SK-N-SH treated with all-trans-retinoic acid at 6 μM for 48 hours (cell line): ENCODE measurements around the gene HSPB6.

ENCODE experiments used
- ATAC-seq: fragments of 200-7000 bp; cut with Tn5 transposase; 3 replicates; pipeline ENCODE4 v1.9.1; 2020; ENCODE audit warnings: mild to moderate bottlenecking, moderate library complexity
- ARNTL ChIP-seq: fragments of 450-650 bp; formaldehyde crosslinking; IDR thresholded peaks from 2 replicates; pipeline ENCODE4 v1.5.0; 2020; ENCODE audit warnings: low read depth, mild to moderate bottlenecking, moderate library complexity, borderline replicate concordance
- CSDC2 ChIP-seq: fragments of 250-450 bp; sonication (Bioruptor Pico); IDR thresholded peaks from 2 replicates; pipeline ENCODE4 v1.5.0; 2020; ENCODE audit warnings: mild to moderate bottlenecking, moderate library complexity
- CSRNP3 ChIP-seq: fragments of 250-450 bp; sonication (Bioruptor Pico); IDR thresholded peaks from 2 replicates; pipeline ENCODE4 v1.5.1; 2021; ENCODE audit warnings: mild to moderate bottlenecking, moderate library complexity
- ESRRG ChIP-seq: fragments of 250-450 bp; sonication (Bioruptor Pico); IDR thresholded peaks from 2 replicates; pipeline ENCODE4 v1.6.1; 2021; ENCODE audit warnings: mild to moderate bottlenecking
- GLIS3 ChIP-seq: fragments of 250-450 bp; sonication (Bioruptor Pico); IDR thresholded peaks from 2 replicates; pipeline ENCODE4 v1.5.0; 2020; ENCODE audit warnings: mild to moderate bottlenecking, moderate library complexity
- ISL1 ChIP-seq: fragments of 250-450 bp; sonication (Bioruptor Pico); IDR thresholded peaks from 2 replicates; pipeline ENCODE4 v2.1.2; 2022; ENCODE audit warnings: mild to moderate bottlenecking, moderate library complexity
- OSR1 ChIP-seq: fragments of 250-450 bp; sonication (Bioruptor Pico); IDR thresholded peaks from 2 replicates; pipeline ENCODE4 v1.8.0; 2022; ENCODE audit warnings: moderate library complexity, mild to moderate bottlenecking, inconsistent platforms
- PATZ1 ChIP-seq: fragments of 250-450 bp; sonication (Bioruptor Pico); IDR thresholded peaks from 2 replicates; pipeline ENCODE4 v1.8.0; 2020; ENCODE audit warnings: mild to moderate bottlenecking, moderate library complexity, borderline replicate concordance
- POU6F1 ChIP-seq: fragments of 250-450 bp; sonication (Bioruptor Pico); IDR thresholded peaks from 2 replicates; pipeline ENCODE4 v1.8.0; 2021; ENCODE audit warnings: low read depth, mild to moderate bottlenecking, moderate library complexity, borderline replicate concordance
- PPARA ChIP-seq: fragments of 250-450 bp; sonication (Bioruptor Pico); IDR thresholded peaks from 2 replicates; pipeline ENCODE4 v1.5.0; 2020; ENCODE audit warnings: mild to moderate bottlenecking, borderline replicate concordance
- RARB ChIP-seq: fragments of 250-450 bp; sonication (Bioruptor Pico); IDR thresholded peaks from 2 replicates; pipeline ENCODE4 v1.8.0; 2021; ENCODE audit warnings: mild to moderate bottlenecking, moderate library complexity
- SNAI2 ChIP-seq: fragments of 250-450 bp; sonication (Bioruptor Pico); IDR thresholded peaks from 2 replicates; pipeline ENCODE4 v1.5.0; 2020; ENCODE audit warnings: mild to moderate bottlenecking, moderate library complexity
- TCF4 ChIP-seq: fragments of 250-450 bp; sonication (Bioruptor Pico); IDR thresholded peaks from 2 replicates; pipeline ENCODE4 v1.8.0; 2021; ENCODE audit warnings: mild to moderate bottlenecking, moderate library complexity, borderline replicate concordance
- TSHZ2 ChIP-seq: fragments of 250-450 bp; sonication (Bioruptor Pico); IDR thresholded peaks from 2 replicates; pipeline ENCODE4 v1.5.0; 2020; ENCODE audit warnings: mild to moderate bottlenecking, moderate library complexity
- ZC3H10 ChIP-seq: fragments of 250-450 bp; sonication (Bioruptor Pico); IDR thresholded peaks from 2 replicates; pipeline ENCODE4 v1.5.1; 2021; ENCODE audit warnings: mild to moderate bottlenecking, moderate library complexity
- ZFP3 ChIP-seq: fragments of 250-450 bp; sonication (Bioruptor Pico); IDR thresholded peaks from 2 replicates; pipeline ENCODE4 v1.5.0; 2020; ENCODE audit warnings: mild to moderate bottlenecking, moderate library complexity
- ZFP30 ChIP-seq: fragments of 450-650 bp; formaldehyde crosslinking; IDR thresholded peaks from 2 replicates; pipeline ENCODE4 v1.5.0; 2022; ENCODE audit warnings: mild to moderate bottlenecking, moderate library complexity
- ZNF565 ChIP-seq: fragments of 450-650 bp; formaldehyde crosslinking; conservative IDR thresholded peaks from 2 replicates; pipeline ENCODE4 v1.5.0; 2020; ENCODE audit warnings: low read depth, mild to moderate bottlenecking, moderate library complexity
- ZNF70 ChIP-seq: fragments of 450-650 bp; formaldehyde crosslinking; IDR thresholded peaks from 2 replicates; pipeline ENCODE4 v1.5.0; 2020; ENCODE audit warnings: mild to moderate bottlenecking, moderate library complexity
- ZNF8 ChIP-seq: fragments of 450-650 bp; formaldehyde crosslinking; IDR thresholded peaks from 2 replicates; pipeline ENCODE4 v1.5.0; 2020; ENCODE audit warnings: mild to moderate bottlenecking, moderate library complexity

Gene HSPB6

GRCh38 chr19:35742121-35742724, 14.6 kb downstream of the HSPB6 start, which contains the start of gene IGFLR1:
Gene IGFLR1, minus strand, starts transcription at chr19:35742452. Its CDS starts 1,272 bp downstream, at chr19:35741180.
- ATAC-seq, result no peak
- TF ChIP-seq ZNF70 (CRISPR knock-in tag) (no peak), ARNTL (no peak), ESRRG (no peak), GLIS3 (no peak), ZNF565 (CRISPR knock-in tag) (no peak), POU6F1 (no peak), RARB (CRISPR knock-in tag) (no peak), TSHZ2 (no peak), CSRNP3 (CRISPR knock-in tag) (no peak), ISL1 (CRISPR knock-in tag) (no peak), ZNF8 (CRISPR knock-in tag) (no peak), OSR1 (CRISPR knock-in tag) (no peak)

- TF ChIP-seq ARNTL, result no peak
- no peak for TF ChIP-seq GLIS3
- TF ChIP-seq ZFP3 (CRISPR knock-in tag), result no peak
- no peak for TF ChIP-seq CSDC2 (CRISPR knock-in tag)
- TF ChIP-seq PATZ1 (CRISPR knock-in tag), result no peak
- no peak for TF ChIP-seq POU6F1
- TF ChIP-seq ZFP30 (CRISPR knock-in tag), result no peak
- no peak for TF ChIP-seq ZNF565 (CRISPR knock-in tag)
- TF ChIP-seq CSRNP3 (CRISPR knock-in tag), result no peak
- TF ChIP-seq ZNF70 (CRISPR knock-in tag), result no peak
- no peak for TF ChIP-seq ZNF8 (CRISPR knock-in tag)
- TF ChIP-seq TSHZ2, result no peak
- TF ChIP-seq ESRRG, result no peak
- no peak for TF ChIP-seq SNAI2
- TF ChIP-seq ZC3H10 (CRISPR knock-in tag), result no peak
- no peak for TF ChIP-seq TCF4 (CRISPR knock-in tag)
- TF ChIP-seq OSR1 (CRISPR knock-in tag), result no peak
- TF ChIP-seq PPARA (CRISPR knock-in tag), result no peak
- no peak for TF ChIP-seq ISL1 (CRISPR knock-in tag)
- TF ChIP-seq RARB (CRISPR knock-in tag), result no peak
- TF ChIP-seq, all 23 proteins: peak for 0
- no peak for ATAC-seq
Observed at GRCh38 chr19:35741203-35741515, 15.7 kb downstream of the HSPB6 start.
